OCI-LY3 (cell line): Measurements from ENCODE around the gene GATAD2B.

Experiments used
- H2AFZ ChIP-seq: fragments of 200-600, 300-600 bp; shearing (Covaris generic); 2 replicates; pipeline ENCODE4 v1.6.0; 2014; ENCODE audit warnings: antibody characterized with exemption, low read depth, low read length
- H3K27ac ChIP-seq: fragments of 200-600, 300-600 bp; sonication (generic); 2 replicates; pipeline ENCODE4 v1.5.1; 2014; ENCODE audit warnings: mild to moderate bottlenecking, low read length, moderate library complexity, mixed read lengths
- H3K27me3 ChIP-seq: fragments of 200-600, 300-600 bp; sonication (generic); 2 replicates; pipeline ENCODE4 v1.6.1; 2014; ENCODE audit warnings: low read depth, low read length, mixed read lengths
- H3K36me3 ChIP-seq: fragments of 200-600, 300-600 bp; sonication (generic); replicated peaks from 2 replicates; pipeline ENCODE3; 2014; ENCODE audit warnings: low read depth, low read length, mixed read lengths
- H3K4me1 ChIP-seq: fragments of 300-600, 200-600 bp; sonication (generic); 2 replicates; pipeline ENCODE4 v1.6.1; 2014; ENCODE audit warnings: low read length, mixed read lengths
- H3K4me2 ChIP-seq: fragments of 200-600, 300-600 bp; sonication (generic); 2 replicates; pipeline ENCODE4 v1.6.1; 2014; ENCODE audit warnings: low read length, mixed read lengths
- H3K4me3 ChIP-seq: fragments of 300-600, 200-600 bp; sonication (generic); 2 replicates; pipeline ENCODE4 v1.5.1; 2014; ENCODE audit warnings: antibody characterized with exemption, mild to moderate bottlenecking, low read length, moderate library complexity
- H3K79me2 ChIP-seq: fragments of 300-600, 200-600 bp; shearing (Covaris generic); 2 replicates; pipeline ENCODE4 v1.6.1; 2014; ENCODE audit warnings: mild to moderate bottlenecking, low read length, mixed read lengths
- H3K9ac ChIP-seq: fragments of 300-600, 200-600 bp; shearing (Covaris generic); 2 replicates; pipeline ENCODE4 v1.6.0; 2014; ENCODE audit warnings: mild to moderate bottlenecking, low read length, moderate library complexity
- H3K9me3 ChIP-seq: fragments of 200-600, 300-600 bp; shearing (Covaris generic); 2 replicates; pipeline ENCODE4 v1.6.1; 2014; ENCODE audit warnings: low read length, mixed read lengths; ENCODE audit not compliant: insufficient read depth
- H4K20me1 ChIP-seq: fragments of 200-600, 300-600 bp; sonication (generic); 2 replicates; pipeline ENCODE4 v1.6.1; 2016; ENCODE audit warnings: low read length, mixed read lengths; ENCODE audit not compliant: insufficient read depth
- CTCF ChIP-seq: fragments of 200-600, 300-600 bp; sonication (generic); IDR thresholded peaks from 2 replicates; pipeline ENCODE4 v1.5.1; 2014; ENCODE audit warnings: antibody characterized with exemption, low read length, low read depth
- EZH2phosphoT487 ChIP-seq: fragments of 200-600 bp; shearing (Covaris generic); IDR thresholded peaks from 2 replicates; pipeline ENCODE4 v1.6.1; 2018; ENCODE audit warnings: antibody characterized with exemption, mixed run types, low read depth

GATAD2B gene

DNA sequence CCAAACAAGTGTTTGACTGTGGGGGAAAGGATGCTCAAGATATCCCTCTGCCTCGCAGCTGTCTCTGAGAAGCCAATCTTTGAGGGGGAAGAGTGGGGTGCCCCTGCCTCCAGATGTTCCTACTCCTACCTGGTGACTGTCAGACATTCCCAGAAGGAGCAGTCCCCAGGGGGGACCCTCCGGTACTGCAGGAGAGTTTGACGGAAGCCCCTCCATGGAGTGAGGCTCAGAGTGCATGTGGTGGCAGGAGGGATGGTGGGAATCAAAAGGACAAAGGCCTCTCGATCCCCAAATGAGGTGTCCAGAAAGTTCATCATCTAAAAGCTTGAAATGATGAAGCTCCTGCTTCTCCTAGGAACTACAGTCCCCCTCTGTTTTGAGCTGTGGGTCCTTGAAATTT, 142.2 kb downstream of the GATAD2B start:
- no peak overlapping the region for H3K9ac ChIP-seq
- no peaks in the 10 kb centered on the region for H3K79me2 ChIP-seq
- peaks cover 15% of the 10 kb centered on the region for H3K4me1 ChIP-seq
- no peaks in the 10 kb centered on the region for H4K20me1 ChIP-seq
- H3K27me3 ChIP-seq: no peaks in the 10 kb centered on the region
- no peaks in the 10 kb centered on the region for H3K9me3 ChIP-seq
- no peak overlapping the region for H3K27ac ChIP-seq
- H3K4me3 ChIP-seq: no peak overlapping the region
- no peaks in the 10 kb centered on the region for H3K36me3 ChIP-seq
- no peak overlapping the region for H2AFZ ChIP-seq
- TF ChIP-seq CTCF: no peak
- no peak for TF ChIP-seq EZH2phosphoT487
- no peak overlapping the region for H3K4me2 ChIP-seq

GRCh38 chr1:153779781-153780541, 142.8 kb downstream of the GATAD2B start:
- no peaks in the 10 kb centered on the region for H3K27me3 ChIP-seq
- no peak overlapping the region for H3K4me2 ChIP-seq
- no peak overlapping the region for H2AFZ ChIP-seq
- no peaks in the 10 kb centered on the region for H3K79me2 ChIP-seq
- no peaks in the 10 kb centered on the region for H4K20me1 ChIP-seq
- H3K4me3 ChIP-seq: no peak overlapping the region
- no peak overlapping the region for H3K27ac ChIP-seq
- no peaks in the 10 kb centered on the region for H3K36me3 ChIP-seq
- H3K9ac ChIP-seq: no peak overlapping the region
- TF ChIP-seq CTCF (no peak), EZH2phosphoT487 (no peak)
- H3K9me3 ChIP-seq: no peaks in the 10 kb centered on the region
- H3K4me1 ChIP-seq: peaks cover 9% of the 10 kb centered on the region

GRCh38 chr1:153778824-153779519, 143.8 kb downstream of the GATAD2B start:
- Histone ChIP-seq H2AFZ (no peak overlapping the region), H3K27ac (no peak overlapping the region), H3K9me3 (no peaks in the 10 kb centered on the region), H4K20me1 (no peaks in the 10 kb centered on the region), H3K79me2 (no peaks in the 10 kb centered on the region), H3K4me3 (no peak overlapping the region), H3K4me2 (no peak overlapping the region), H3K36me3 (peaks cover 5% of the 10 kb centered on the region), H3K4me1 (peaks cover 8% of the 10 kb centered on the region), H3K27me3 (no peaks in the 10 kb centered on the region), H3K9ac (no peak overlapping the region)
- TF ChIP-seq CTCF: no peak
- no peak for TF ChIP-seq EZH2phosphoT487

DNA sequence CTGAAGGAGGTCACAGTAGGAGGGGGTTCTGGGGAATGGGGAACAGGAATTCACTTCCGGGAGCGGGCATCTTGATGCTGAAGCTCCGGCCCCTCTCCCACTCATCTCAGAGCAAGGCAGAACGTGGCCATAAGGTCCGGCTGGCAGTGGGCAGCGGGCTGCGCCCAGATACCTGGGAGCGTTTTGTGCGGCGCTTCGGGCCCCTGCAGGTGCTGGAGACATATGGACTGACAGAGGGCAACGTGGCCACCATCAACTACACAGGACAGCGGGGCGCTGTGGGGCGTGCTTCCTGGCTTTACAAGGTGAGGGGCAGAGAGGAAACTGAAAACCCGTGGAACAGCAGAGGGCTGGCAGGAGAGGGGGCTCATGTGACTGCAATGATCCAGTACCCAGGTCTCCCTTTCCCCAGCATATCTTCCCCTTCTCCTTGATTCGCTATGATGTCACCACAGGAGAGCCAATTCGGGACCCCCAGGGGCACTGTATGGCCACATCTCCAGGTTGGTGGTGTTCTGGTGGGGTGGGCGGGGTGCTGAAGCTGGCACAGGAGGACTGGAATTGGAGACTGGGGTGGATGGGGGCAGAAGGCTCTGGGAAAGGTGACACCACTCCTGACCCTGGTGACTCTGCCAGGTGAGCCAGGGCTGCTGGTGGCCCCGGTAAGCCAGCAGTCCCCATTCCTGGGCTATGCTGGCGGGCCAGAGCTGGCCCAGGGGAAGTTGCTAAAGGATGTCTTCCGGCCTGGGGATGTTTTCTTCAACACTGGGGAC, 144.5 kb downstream of the GATAD2B start:
- no peak overlapping the region for H3K27ac ChIP-seq
- TF ChIP-seq CTCF (no peak), EZH2phosphoT487 (no peak)

More for the DNA sequence above, 144.5 kb downstream of the GATAD2B start:
- H3K9me3 ChIP-seq: no peaks in the 10 kb centered on the region
- no peaks in the 10 kb centered on the region for H3K27me3 ChIP-seq
- no peaks in the 10 kb centered on the region for H3K79me2 ChIP-seq
- H4K20me1 ChIP-seq: no peaks in the 10 kb centered on the region
- H3K4me3 ChIP-seq: no peak overlapping the region
- peaks cover 7% of the 10 kb centered on the region for H3K4me1 ChIP-seq
- no peak overlapping the region for H3K9ac ChIP-seq
- no peak overlapping the region for H2AFZ ChIP-seq
- peaks cover 8% of the 10 kb centered on the region for H3K36me3 ChIP-seq
- H3K4me2 ChIP-seq: no peak overlapping the region
